K562 (cell line): ENCODE data around the gene CSTF1. TPM values are rescaled to one million over a fixed set of nuclear protein-coding genes. Genes with fewer than 3 reads are reported as not detected.

Source experiments
- ATAC-seq: fragments of 200-7000 bp; cut with Tn5 transposase; 3 replicates; pipeline ENCODE4 v1.9.1; 2020; ENCODE audit warnings: moderate library complexity
- BruUV-seq: library from RNA; stranded (reverse); fragments of 400-500 nt; replicated peaks from 2 replicates; lab custom pipeline; 2021; lab: Mats Ljungman, UMichigan
- CTCF ChIA-PET: fragments of 300-600 bp; formaldehyde crosslinking; extraction: SDS; loops from one replicate; lab custom pipeline; 2021; ENCODE audit warnings: low intra/inter-chr PET ratio; lab: Yijun Ruan, JAX
- POLR2A ChIA-PET: fragments of 300-600, 350-650 bp; sonication (Branson Sonifier 250); formaldehyde crosslinking; extraction: SDS; loops from one replicate; lab custom pipeline; 2021; ENCODE audit warnings: antibody characterized with exemption, inconsistent platforms; lab: Yijun Ruan, JAX
- DNase-seq, 4 experiments: peaks; one replicate each; pipeline versions ENCODE4 v3.0.0 to v3.0.0-alpha.2; 2011 to 2018; ENCODE audit warnings: low spot score in 3 of 4, mixed read lengths in 3 of 4; ENCODE audit errors: extremely low read depth in 1 of 4
- FAIRE-seq: peaks from 2 replicates; lab custom pipeline; 2011; peaks lifted over from hg19 to GRCh38; lab: Jason Lieb, UNC
- H2AFZ ChIP-seq: 2 replicates; pipeline ENCODE4 v1.6.0; 2011; ENCODE audit warnings: low read depth, low read length, control low read depth, inconsistent platforms
- H3K27ac ChIP-seq: fragments of 200-600 bp; 3 replicates; pipeline ENCODE4 v1.8.0; 2011; ENCODE audit warnings: low read depth, mild to moderate bottlenecking, control low read depth, inconsistent platforms, low read length, moderate library complexity, mixed read lengths; ENCODE audit errors: extremely low read depth
- H3K27me3 ChIP-seq, 2 experiments: fragments of 300-600 bp in 1 of 2; 2 replicates in 1 of 2; 3 replicates in 1 of 2; pipeline versions ENCODE4 v1.6.0 to v1.8.0; 2011; ENCODE audit warnings: inconsistent platforms in 2 of 2, low read length in 2 of 2, mild to moderate bottlenecking in 1 of 2, mixed read lengths in 1 of 2, moderate library complexity in 1 of 2; ENCODE audit not compliant: control insufficient read depth in 2 of 2, insufficient read depth in 2 of 2
- H3K36me3 ChIP-seq: fragments of 300-600 bp; 3 replicates; pipeline ENCODE4 v1.8.0; 2011; ENCODE audit warnings: mild to moderate bottlenecking, low read length, inconsistent platforms; ENCODE audit not compliant: control insufficient read depth, insufficient read depth
- H3K4me1 ChIP-seq, 2 experiments: fragments of 200-600 bp in 1 of 2; replicated peaks in 1 of 2; 2 replicates in 1 of 2; 3 replicates in 1 of 2; pipeline versions ENCODE4 v1.5.1 to v1.8.0; 2011; ENCODE audit warnings: inconsistent platforms in 2 of 2, low read length in 2 of 2, mild to moderate bottlenecking in 1 of 2, mixed read lengths in 1 of 2, moderate library complexity in 1 of 2; ENCODE audit not compliant: control insufficient read depth in 2 of 2, insufficient read depth in 2 of 2
- H3K4me2 ChIP-seq: 2 replicates; pipeline ENCODE4 v1.6.1; 2011; ENCODE audit warnings: low read length, control low read depth, inconsistent platforms, mixed read lengths; ENCODE audit not compliant: insufficient read depth
- H3K4me3 ChIP-seq: fragments of 200-600 bp; sonication (generic), shearing (Covaris generic); 2 replicates; pipeline ENCODE4 v1.5.1; 2016; ENCODE audit warnings: control low read depth, inconsistent platforms
- H3K79me2 ChIP-seq: fragments of 200-600 bp; 3 replicates; pipeline ENCODE4 v1.8.0; 2011; ENCODE audit warnings: low read length, inconsistent platforms; ENCODE audit not compliant: control insufficient read depth, insufficient read depth
- H3K9ac ChIP-seq, 2 experiments: 2 replicates each; pipeline versions ENCODE4 v1.6.0 to v1.6.1; 2011; ENCODE audit warnings: low read depth in 2 of 2, low read length in 2 of 2, control low read depth in 1 of 2, inconsistent platforms in 1 of 2, mild to moderate bottlenecking in 1 of 2, mixed read lengths in 1 of 2; ENCODE audit not compliant: insufficient read depth in 1 of 2
- H3K9me1 ChIP-seq: one replicate; pipeline ENCODE4 v1.6.0; 2011; ENCODE audit warnings: inconsistent platforms, mild to moderate bottlenecking, low read length, moderate library complexity; ENCODE audit not compliant: control insufficient read depth, insufficient read depth
- H3K9me3 ChIP-seq: replicated peaks from 2 replicates; pipeline ENCODE4 v1.5.1; 2011; ENCODE audit warnings: low read depth, low read length, inconsistent platforms; ENCODE audit not compliant: control insufficient read depth, insufficient read depth
- H4K20me1 ChIP-seq: replicated peaks from 2 replicates; pipeline ENCODE4 v1.6.1; 2011; ENCODE audit warnings: low read length, inconsistent platforms, mixed read lengths; ENCODE audit not compliant: control insufficient read depth, insufficient read depth
- KLF13 ChIP-seq: fragments of 450-650 bp; IDR thresholded peaks from 2 replicates; pipeline ENCODE4 v1.6.1; 2016; ENCODE audit warnings: missing genetic modification characterization, low read depth, mild to moderate bottlenecking, missing compliant biosample characterization, moderate library complexity, borderline replicate concordance
- U2AF2 ChIP-seq: fragments of 200-400 bp; formaldehyde crosslinking; optimal IDR thresholded peaks from 2 replicates; pipeline ENCODE3; 2017; ENCODE audit warnings: low read depth, mild to moderate bottlenecking, low read length
- WGBS: fragments of 100-300 bp; shearing (Covaris generic); methylation state at CpG from one replicate; pipeline ENCODE4 v1.1.6; 2016; ENCODE audit warnings: low coverage, mixed read lengths; ENCODE audit not compliant: insufficient coverage; ENCODE audit errors: missing lambda C conversion rate; 5-methylcytosine and 5-hydroxymethylcytosine counted together
- in situ Hi-C: fragments of 300-500 bp; cut with MboI; formaldehyde crosslinking; loops from 4 replicates; pipeline ENCODE4 v1.15.0; 2018; ENCODE audit warnings: inconsistent platforms, mixed read lengths
- intact Hi-C: fragments of 100-400 bp; cut with micrococcal nuclease; formaldehyde crosslinking; loops from 2 replicates; pipeline ENCODE4 v1.14.2; 2022
- polyA plus RNA-seq, 8 experiments: library from polyadenylated mRNA; depleted of rRNA in 4 of 8; stranded (reverse) in 5 of 8; unstranded in 3 of 8; fragments of >200 nt; fragmentation: Nextera tagmentation in 2 of 8; fragmentation: Illumina TruSeq in 1 of 8; extraction: Ambion mirVana in 2 of 8; extraction: Trizol in 1 of 8; gene quantifications; 2 replicates each; pipeline versions ENCODE4 v1.2.1 to v1.2.3, GENCODE V29; 2011 to 2014; ENCODE audit warnings: inconsistent platforms in 1 of 8, missing spikeins in 1 of 8
- total RNA-seq, 7 experiments: library from RNA; depleted of rRNA in 6 of 7; stranded (reverse); fragments of >200 nt in 6 of 7; fragmentation: Illumina TruSeq in 2 of 7; extraction: Trizol in 2 of 7; gene quantifications; 2 replicates each; pipeline versions ENCODE4 v1.2.1 to v1.2.3, GENCODE V29; 2011 to 2021; ENCODE audit warnings: low replicate concordance in 1 of 7
- TF ChIP-seq, protein P1 (sequence below), 2 experiments: fragments of 450-650 bp in 1 of 2; sonication (generic) in 1 of 2; formaldehyde crosslinking in 1 of 2; IDR thresholded peaks in 1 of 2; conservative IDR thresholded peaks in 1 of 2; 2 replicates each; pipeline versions ENCODE4 v1.6.1 to v1.8.1; 2016 to 2023; ENCODE audit warnings: mild to moderate bottlenecking in 2 of 2, moderate library complexity in 2 of 2, inconsistent platforms in 1 of 2, missing genetic modification reagents in 1 of 2

CSTF1 gene
- total and polyA plus RNA-seq, 9 of the 15 experiments (the other 6 are each of a cell fraction or from before 2014, with no cell fraction given): 30.8 to 110 (median 53.4) TPM

DNA sequence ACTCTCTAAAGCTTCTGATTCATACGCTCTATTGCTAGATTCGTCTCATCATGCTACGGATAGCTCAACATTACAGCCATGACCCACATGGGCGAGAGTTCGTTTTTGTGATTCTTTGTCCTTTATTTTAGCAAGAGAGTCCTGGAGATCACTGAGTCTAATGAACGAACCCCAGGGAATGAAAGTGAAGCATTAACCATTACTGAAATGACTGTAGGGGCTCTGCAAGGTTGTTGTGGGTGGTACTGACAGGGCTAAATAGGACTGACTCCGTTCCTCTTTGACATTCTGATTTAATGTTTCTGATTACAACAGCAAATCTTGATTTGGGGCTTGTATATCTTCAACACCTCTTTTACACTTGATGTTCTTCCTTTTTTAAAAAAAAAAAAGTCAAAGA is 62.3 kb downstream of the CSTF1 start:
- TF ChIP-seq KLF13 (tag) (no peak), U2AF2 (no peak)
- TF ChIP-seq, protein P1, sequence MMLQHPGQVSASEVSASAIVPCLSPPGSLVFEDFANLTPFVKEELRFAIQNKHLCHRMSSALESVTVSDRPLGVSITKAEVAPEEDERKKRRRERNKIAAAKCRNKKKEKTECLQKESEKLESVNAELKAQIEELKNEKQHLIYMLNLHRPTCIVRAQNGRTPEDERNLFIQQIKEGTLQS (IDR thresholded peaks at IDR 0.05): no peak
- TF ChIP-seq, protein P1 (CRISPR knock-in tag; conservative IDR thresholded peaks at IDR 0.05): no peak
- ATAC-seq (no peak), DNase-seq (no peak), FAIRE-seq (no peak)
- peaks cover 79% of the 10 kb centered on the region for H3K36me3 ChIP-seq
- in situ Hi-C loops: no loop called here
- no peak overlapping the region for H3K9ac ChIP-seq
- no peaks in the 10 kb centered on the region for H3K9me3 ChIP-seq
- CTCF ChIA-PET: no interaction called here
- H3K9me1 ChIP-seq: peaks cover 3% of the 10 kb centered on the region
- BruUV-seq: no TSS peak
- intact Hi-C loops: no loop called here
- POLR2A ChIA-PET: interaction anchor here (0.7 to 1.1 kb wide), 2 partner anchors 18 to 63 kb away, joined by 3 to 4 read pairs; partner anchors contain the start of gene AURKA
- H3K79me2 ChIP-seq: peaks cover 19% of the 10 kb centered on the region
- no peaks in the 10 kb centered on the region for H3K27me3 ChIP-seq
- peaks cover 0 to 4% of the 10 kb centered on the region in 2 experiments; a peak in 1 of 5 replicates for H3K4me1 ChIP-seq
- WGBS: 93% methylated on average over 6 of the region's 7 CpGs
- H3K27ac ChIP-seq: no peak overlapping the region
- H4K20me1 ChIP-seq: no peaks in the 10 kb centered on the region
- no peak overlapping the region for H3K4me2 ChIP-seq
- H3K4me3 ChIP-seq: no peak overlapping the region
- H2AFZ ChIP-seq: no peak overlapping the region

Other genes starting within 250 kb of the CSTF1 start
Only the 7 nearest of the 8 such genes appear.
- not detected in 2 replicates for gene MC3R, start 143.9 kb upstream of the CSTF1 start, total RNA-seq (2014; rRNA removed)
- not detected in 2 replicates for gene MC3R, start 143.9 kb upstream of the CSTF1 start, total RNA-seq (2014; rRNA removed; fragmentation: Illumina TruSeq; extraction: Trizol)
- gene MC3R, start 143.9 kb upstream of the CSTF1 start, total RNA-seq (2015; rRNA removed; fragmentation: Illumina TruSeq; extraction: Trizol): not detected in 2 replicates
- gene MC3R, start 143.9 kb upstream of the CSTF1 start, total RNA-seq (2021): not detected in 2 replicates
- not detected in 2 replicates for gene MC3R, start 143.9 kb upstream of the CSTF1 start, polyA plus RNA-seq (2011; rRNA removed)
- gene MC3R, start 143.9 kb upstream of the CSTF1 start, polyA plus RNA-seq (2014; fragmentation: Illumina TruSeq; extraction: Trizol): not detected in 2 replicates
- not detected for gene MC3R, start 143.9 kb upstream of the CSTF1 start, polyA plus RNA-seq (2014; fragmentation: Nextera tagmentation; extraction: Ambion mirVana)
- not detected in 2 replicates for gene MC3R, start 143.9 kb upstream of the CSTF1 start, polyA plus RNA-seq (2014; rRNA removed)
- 42.1 and 45.8 TPM in 2 replicates for gene FAM210B, start 33.7 kb upstream of the CSTF1 start, total RNA-seq (2014; rRNA removed)
- gene FAM210B, start 33.7 kb upstream of the CSTF1 start, total RNA-seq (2014; rRNA removed; fragmentation: Illumina TruSeq; extraction: Trizol): 58.1 and 61.2 TPM in 2 replicates
- 37.5 and 39.0 TPM in 2 replicates for gene FAM210B, start 33.7 kb upstream of the CSTF1 start, total RNA-seq (2015; rRNA removed; fragmentation: Illumina TruSeq; extraction: Trizol)
- gene FAM210B, start 33.7 kb upstream of the CSTF1 start, total RNA-seq (2021): 47.6 and 53.9 TPM in 2 replicates
- gene FAM210B, start 33.7 kb upstream of the CSTF1 start, polyA plus RNA-seq (2011; rRNA removed): 69.9 and 87.3 TPM in 2 replicates
- gene FAM210B, start 33.7 kb upstream of the CSTF1 start, polyA plus RNA-seq (2014; fragmentation: Illumina TruSeq; extraction: Trizol): 69.3 and 83.3 TPM in 2 replicates
- 10 to 100 TPM; 12.1 to 21.4 TPM for gene FAM210B, start 33.7 kb upstream of the CSTF1 start, polyA plus RNA-seq (2014; fragmentation: Nextera tagmentation; extraction: Ambion mirVana)
- 56.0 and 60.7 TPM in 2 replicates for gene FAM210B, start 33.7 kb upstream of the CSTF1 start, polyA plus RNA-seq (2014; rRNA removed)
- gene AURKA, start 430 bp upstream of the CSTF1 start, total RNA-seq (2014; rRNA removed): 72.7 and 78.4 TPM in 2 replicates
- gene AURKA, start 430 bp upstream of the CSTF1 start, total RNA-seq (2014; rRNA removed; fragmentation: Illumina TruSeq; extraction: Trizol): 113 and 126 TPM in 2 replicates
- gene AURKA, start 430 bp upstream of the CSTF1 start, total RNA-seq (2015; rRNA removed; fragmentation: Illumina TruSeq; extraction: Trizol): 102 and 105 TPM in 2 replicates
- 97.4 and 101 TPM in 2 replicates for gene AURKA, start 430 bp upstream of the CSTF1 start, total RNA-seq (2021)
- 112 and 148 TPM in 2 replicates for gene AURKA, start 430 bp upstream of the CSTF1 start, polyA plus RNA-seq (2011; rRNA removed)
- 128 and 162 TPM in 2 replicates for gene AURKA, start 430 bp upstream of the CSTF1 start, polyA plus RNA-seq (2014; fragmentation: Illumina TruSeq; extraction: Trizol)
- gene AURKA, start 430 bp upstream of the CSTF1 start, polyA plus RNA-seq (2014; fragmentation: Nextera tagmentation; extraction: Ambion mirVana): 100 to 1,000 TPM; 130 to 153 TPM
- 105 and 106 TPM in 2 replicates for gene AURKA, start 430 bp upstream of the CSTF1 start, polyA plus RNA-seq (2014; rRNA removed)
- gene CASS4, start 19.6 kb downstream of the CSTF1 start, total RNA-seq (2014; rRNA removed): 26.7 and 27.1 TPM in 2 replicates
- 23.4 and 29.3 TPM in 2 replicates for gene CASS4, start 19.6 kb downstream of the CSTF1 start, total RNA-seq (2014; rRNA removed; fragmentation: Illumina TruSeq; extraction: Trizol)
- gene CASS4, start 19.6 kb downstream of the CSTF1 start, total RNA-seq (2015; rRNA removed; fragmentation: Illumina TruSeq; extraction: Trizol): 25.3 and 25.6 TPM in 2 replicates
- gene CASS4, start 19.6 kb downstream of the CSTF1 start, total RNA-seq (2021): 27.8 and 36.8 TPM in 2 replicates
- gene CASS4, start 19.6 kb downstream of the CSTF1 start, polyA plus RNA-seq (2011; rRNA removed): 53.2 and 53.8 TPM in 2 replicates
- 35.3 and 41.6 TPM in 2 replicates for gene CASS4, start 19.6 kb downstream of the CSTF1 start, polyA plus RNA-seq (2014; fragmentation: Illumina TruSeq; extraction: Trizol)
- 1 to 10 TPM; 8.1 to 8.8 TPM for gene CASS4, start 19.6 kb downstream of the CSTF1 start, polyA plus RNA-seq (2014; fragmentation: Nextera tagmentation; extraction: Ambion mirVana)
- 21.7 and 30.0 TPM in 2 replicates for gene CASS4, start 19.6 kb downstream of the CSTF1 start, polyA plus RNA-seq (2014; rRNA removed)
- gene RTF2, start 76.0 kb downstream of the CSTF1 start, total RNA-seq (2014; rRNA removed): 67.0 and 69.1 TPM in 2 replicates
- 62.1 and 69.8 TPM in 2 replicates for gene RTF2, start 76.0 kb downstream of the CSTF1 start, total RNA-seq (2014; rRNA removed; fragmentation: Illumina TruSeq; extraction: Trizol)
- 67.9 and 70.4 TPM in 2 replicates for gene RTF2, start 76.0 kb downstream of the CSTF1 start, total RNA-seq (2015; rRNA removed; fragmentation: Illumina TruSeq; extraction: Trizol)
- gene RTF2, start 76.0 kb downstream of the CSTF1 start, total RNA-seq (2021): 83.5 and 84.9 TPM in 2 replicates
- gene RTF2, start 76.0 kb downstream of the CSTF1 start, polyA plus RNA-seq (2011; rRNA removed): 82.3 and 87.4 TPM in 2 replicates
- 85.1 and 90.7 TPM in 2 replicates for gene RTF2, start 76.0 kb downstream of the CSTF1 start, polyA plus RNA-seq (2014; fragmentation: Illumina TruSeq; extraction: Trizol)
- 100 to 1,000 TPM; 114 to 177 TPM for gene RTF2, start 76.0 kb downstream of the CSTF1 start, polyA plus RNA-seq (2014; fragmentation: Nextera tagmentation; extraction: Ambion mirVana)
- 80.1 and 85.0 TPM in 2 replicates for gene RTF2, start 76.0 kb downstream of the CSTF1 start, polyA plus RNA-seq (2014; rRNA removed)
- gene FAM209A, start 132.1 kb downstream of the CSTF1 start, total RNA-seq (2014; rRNA removed): not detected in 2 replicates
- gene FAM209A, start 132.1 kb downstream of the CSTF1 start, total RNA-seq (2014; rRNA removed; fragmentation: Illumina TruSeq; extraction: Trizol): 0.15 TPM in 1 of 2 replicates, not detected in the other
- not detected in 2 replicates for gene FAM209A, start 132.1 kb downstream of the CSTF1 start, total RNA-seq (2015; rRNA removed; fragmentation: Illumina TruSeq; extraction: Trizol)
- not detected in 2 replicates for gene FAM209A, start 132.1 kb downstream of the CSTF1 start, total RNA-seq (2021)
- gene FAM209A, start 132.1 kb downstream of the CSTF1 start, polyA plus RNA-seq (2011; rRNA removed): 0.11 TPM in 2 replicates
- not detected in 2 replicates for gene FAM209A, start 132.1 kb downstream of the CSTF1 start, polyA plus RNA-seq (2014; fragmentation: Illumina TruSeq; extraction: Trizol)
- gene FAM209A, start 132.1 kb downstream of the CSTF1 start, polyA plus RNA-seq (2014; fragmentation: Nextera tagmentation; extraction: Ambion mirVana): under 1 TPM in 1 of 2 experiments, not detected in 1; 0.08 TPM
- 0.23 TPM in 1 of 2 replicates, not detected in the other for gene FAM209A, start 132.1 kb downstream of the CSTF1 start, polyA plus RNA-seq (2014; rRNA removed)
- gene FAM209B, start 140.6 kb downstream of the CSTF1 start, total RNA-seq (2014; rRNA removed): not detected in 2 replicates
- gene FAM209B, start 140.6 kb downstream of the CSTF1 start, total RNA-seq (2014; rRNA removed; fragmentation: Illumina TruSeq; extraction: Trizol): 0.29 TPM in 1 of 2 replicates, not detected in the other
- not detected in 2 replicates for gene FAM209B, start 140.6 kb downstream of the CSTF1 start, total RNA-seq (2015; rRNA removed; fragmentation: Illumina TruSeq; extraction: Trizol)
- not detected in 2 replicates for gene FAM209B, start 140.6 kb downstream of the CSTF1 start, total RNA-seq (2021)
- 0.35 and 0.36 TPM in 2 replicates for gene FAM209B, start 140.6 kb downstream of the CSTF1 start, polyA plus RNA-seq (2011; rRNA removed)
- not detected in 2 replicates for gene FAM209B, start 140.6 kb downstream of the CSTF1 start, polyA plus RNA-seq (2014; fragmentation: Illumina TruSeq; extraction: Trizol)
- gene FAM209B, start 140.6 kb downstream of the CSTF1 start, polyA plus RNA-seq (2014; fragmentation: Nextera tagmentation; extraction: Ambion mirVana): under 1 TPM in 1 of 2 experiments, not detected in 1; 0.34 TPM
- 0.40 TPM in 1 of 2 replicates, not detected in the other for gene FAM209B, start 140.6 kb downstream of the CSTF1 start, polyA plus RNA-seq (2014; rRNA removed)